SH-SY5Y (cell line): Measurements from ENCODE around the gene CYP4F2.

Experiments used
- GATA2 ChIP-seq: IDR thresholded peaks from 2 replicates; pipeline ENCODE4 v1.6.1; 2011; ENCODE audit warnings: mild to moderate bottlenecking, low read depth, low read length
- GATA3 ChIP-seq: IDR thresholded peaks from 2 replicates; pipeline ENCODE4 v1.6.1; 2011; ENCODE audit warnings: low read depth, mild to moderate bottlenecking, low read length, moderate library complexity

DNA sequence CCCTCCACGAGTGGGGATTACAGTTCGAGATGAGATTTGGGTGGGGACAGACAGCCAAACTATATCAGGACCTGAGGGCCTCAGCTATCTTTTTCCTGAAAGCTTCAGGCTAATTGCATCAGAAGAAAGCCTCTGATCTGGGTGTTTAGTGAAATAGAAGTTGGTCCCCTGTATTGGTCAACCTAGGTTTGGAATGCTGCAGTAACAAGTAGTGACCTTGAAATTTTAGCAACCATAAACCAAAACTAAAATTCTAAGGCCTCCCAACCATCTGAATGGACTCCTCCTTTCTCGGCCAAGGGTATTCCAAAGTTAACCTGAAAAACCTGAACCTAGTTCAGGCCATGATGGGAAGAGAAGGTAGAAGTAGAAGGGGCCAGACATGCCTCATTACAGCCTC, 47.5 kb downstream of the CYP4F2 start:
- TF ChIP-seq GATA2 (no peak), GATA3 (no peak)
